ENCODE results near the gene PJA2.

The PJA2 gene

GRCh38 chr5:109345699-109346098 is 64.1 kb downstream of the PJA2 start:
- no peak for DNase-seq

GRCh38 chr5:109340351-109340750 is 69.4 kb downstream of the PJA2 start:
- no peak for DNase-seq

GRCh38 chr5:109335114-109335513 is 74.7 kb downstream of the PJA2 start:
- DNase-seq: no peak

GRCh38 chr5:109334056-109334455 is 75.7 kb downstream of the PJA2 start:
- no peak for DNase-seq

GRCh38 chr5:109329333-109330237 is 80.2 kb downstream of the PJA2 start:
- DNase-seq: no peak

GRCh38 chr5:109328626-109329025 is 81.1 kb downstream of the PJA2 start:
- no peak for DNase-seq

- no peak for DNase-seq
Measured at GRCh38 chr5:109327570-109327969, 82.2 kb downstream of the PJA2 start.

GRCh38 chr5:109326919-109327318 is 82.9 kb downstream of the PJA2 start:
- DNase-seq: no peak

GRCh38 chr5:109325456-109325855 is 84.3 kb downstream of the PJA2 start:
- DNase-seq: no peak

- no peak for DNase-seq
Measured at GRCh38 chr5:109324931-109325330, 84.8 kb downstream of the PJA2 start.

GRCh38 chr5:109324351-109324750 is 85.4 kb downstream of the PJA2 start:
- DNase-seq: no peak

GRCh38 chr5:109322694-109323093 is 87.1 kb downstream of the PJA2 start:
- DNase-seq: no peak

- DNase-seq: no peak
Measured at GRCh38 chr5:109319351-109319750, 90.4 kb downstream of the PJA2 start.

GRCh38 chr5:109318455-109319108 is 91.2 kb downstream of the PJA2 start:
- no peak for DNase-seq

GRCh38 chr5:109316634-109317033 is 93.1 kb downstream of the PJA2 start:
- no peak for DNase-seq

GRCh38 chr5:109315245-109315644 is 94.5 kb downstream of the PJA2 start:
- no peak for DNase-seq

- DNase-seq: no peak
Measured at GRCh38 chr5:109313127-109313526, 96.6 kb downstream of the PJA2 start.

GRCh38 chr5:109312695-109313094 is 97.1 kb downstream of the PJA2 start:
- DNase-seq: no peak

- no peak for DNase-seq
Measured at GRCh38 chr5:109310315-109310714, 99.5 kb downstream of the PJA2 start.

- DNase-seq: no peak
Measured at GRCh38 chr5:109309326-109310063, 100.3 kb downstream of the PJA2 start.

- DNase-seq: no peak
Measured at GRCh38 chr5:109307951-109308350, 101.8 kb downstream of the PJA2 start.

GRCh38 chr5:109307456-109307855 is 102.3 kb downstream of the PJA2 start:
- no peak for DNase-seq

GRCh38 chr5:109305352-109305751 is 104.4 kb downstream of the PJA2 start:
- DNase-seq: no peak

GRCh38 chr5:109304309-109304708 is 105.5 kb downstream of the PJA2 start:
- DNase-seq: no peak

Data from hematopoietic multipotent progenitor cell treated with erythropoietin and hydrocortisone succinate and interleukin-3 and kit ligand, for 8 days (in vitro differentiated cells).